Chondrocyte (in vitro differentiated cells): ENCODE measurements around the gene ZDHHC16. TPM values are rescaled to one million over a fixed set of nuclear protein-coding genes. Genes with fewer than 3 reads are reported as not detected.
"Not testable (repeated sequence)": the region's sequence is repeated elsewhere in the genome, so short reads cannot be mapped to it uniquely, and the experiment has no call there.

Experiments used
- DNase-seq: peaks from one replicate; pipeline ENCODE4 v3.0.0; 2021; ENCODE audit warnings: mixed read lengths, low spot score
- H3K27ac Mint-ChIP-seq: one replicate; pipeline ENCODE4 v1.8.0; 2021; ENCODE audit warnings: mild to moderate bottlenecking, moderate library complexity, mixed read lengths; ENCODE audit not compliant: unreplicated experiment
- H3K27me3 Mint-ChIP-seq: 2 replicates; pipeline ENCODE4 v1.8.0; 2021; ENCODE audit warnings: low read depth, mixed read lengths
- H3K36me3 Mint-ChIP-seq: 2 replicates; pipeline ENCODE4 v1.8.0; 2021; ENCODE audit warnings: low read depth, mixed read lengths
- H3K4me1 Mint-ChIP-seq: 2 replicates; pipeline ENCODE4 v1.8.0; 2021; ENCODE audit warnings: low read depth, mild to moderate bottlenecking, mixed read lengths
- H3K4me3 Mint-ChIP-seq: one replicate; pipeline ENCODE4 v1.8.0; 2021; ENCODE audit warnings: mild to moderate bottlenecking, moderate library complexity, mixed read lengths; ENCODE audit not compliant: unreplicated experiment
- H3K9me3 Mint-ChIP-seq: 2 replicates; pipeline ENCODE4 v1.8.0; 2021; ENCODE audit warnings: low read depth, mixed read lengths
- CTCF ChIP-seq: fragments of 200-600 bp; sonication (generic); IDR thresholded peaks from 2 replicates; pipeline ENCODE4 v1.5.0; 2021; ENCODE audit warnings: antibody characterized with exemption, mild to moderate bottlenecking, moderate library complexity
- total RNA-seq: library from RNA; stranded (reverse); gene quantifications from 3 replicates; pipeline ENCODE4 v1.2.1, GENCODE V29; 2021

Gene ZDHHC16
- total RNA-seq, 1 donor from 2014 or later = 50.4 TPM

- TF ChIP-seq CTCF = no peak
- DNase-seq = no peak
- peaks cover 11% of the 10 kb centered on the region for H3K4me1 Mint-ChIP-seq
- H3K4me3 Mint-ChIP-seq = no peak overlapping the region
- no peaks in the 10 kb centered on the region for H3K36me3 Mint-ChIP-seq
- no peaks in the 10 kb centered on the region for H3K27me3 Mint-ChIP-seq
- H3K9me3 Mint-ChIP-seq = no peaks in the 10 kb centered on the region
- no peak overlapping the region for H3K27ac Mint-ChIP-seq
Measured at GRCh38 chr10:97411406-97411805, 34.6 kb upstream of the ZDHHC16 start.

- Mint-ChIP-seq H3K9me3 (no peaks in the 10 kb centered on the region), H3K36me3 (no peaks in the 10 kb centered on the region), H3K27me3 (no peaks in the 10 kb centered on the region), H3K27ac (no peak overlapping the region), H3K4me3 (no peak overlapping the region), H3K4me1 (peaks cover 5% of the 10 kb centered on the region)
- no peak for DNase-seq
- TF ChIP-seq CTCF = no peak
Measured at GRCh38 chr10:97412891-97413304, 33.1 kb upstream of the ZDHHC16 start.

- H3K27me3 Mint-ChIP-seq = no peaks in the 10 kb centered on the region
- DNase-seq = no peak
- TF ChIP-seq CTCF = no peak
- no peak overlapping the region for H3K27ac Mint-ChIP-seq
- no peak overlapping the region for H3K4me3 Mint-ChIP-seq
- no peaks in the 10 kb centered on the region for H3K9me3 Mint-ChIP-seq
- no peaks in the 10 kb centered on the region for H3K36me3 Mint-ChIP-seq
- H3K4me1 Mint-ChIP-seq = peaks cover 5% of the 10 kb centered on the region
Measured at GRCh38 chr10:97416565-97416964, 29.4 kb upstream of the ZDHHC16 start.

- H3K9me3 Mint-ChIP-seq, H3K4me3 Mint-ChIP-seq, DNase-seq, H3K36me3 Mint-ChIP-seq, H3K27me3 Mint-ChIP-seq, H3K27ac Mint-ChIP-seq: not testable (repeated sequence)
- H3K4me1 Mint-ChIP-seq = peaks cover 21% of the 10 kb centered on the region
Measured at GRCh38 chr10:97423757-97424098, 22.2 kb upstream of the ZDHHC16 start.

GRCh38 chr10:97425964-97426775 is 19.8 kb upstream of the ZDHHC16 start, which contains the start of gene PGAM1:
Gene PGAM1 (plus strand): TSS chr10:97426191. CDS start chr10:97426308, 117 bp downstream.
- H3K27me3 Mint-ChIP-seq = no peaks in the 10 kb centered on the region
- peak within 1 kb of the TSS; percentile 94 for H3K27ac Mint-ChIP-seq
- H3K36me3 Mint-ChIP-seq = peaks cover 8% of the 10 kb centered on the region
- no peaks in the 10 kb centered on the region for H3K9me3 Mint-ChIP-seq
- H3K4me1 Mint-ChIP-seq = peaks cover 29% of the 10 kb centered on the region
- TF ChIP-seq CTCF = peak; percentile 81
- DNase-seq = peak; percentile 96
- H3K4me3 Mint-ChIP-seq = peak within 1 kb of the TSS; percentile 82
